Panc1 (cell line): ENCODE measurements around the gene CHD6. TPM values are rescaled to one million over a fixed set of nuclear protein-coding genes. Genes with fewer than 3 reads are reported as not detected.

Experiments
- ATAC-seq: fragments of 200-7000 bp; cut with Tn5 transposase; 2 replicates; pipeline ENCODE4 v1.9.1; 2020; ENCODE audit warnings: mild to moderate bottlenecking, moderate library complexity
- BruUV-seq: library from RNA; stranded (reverse); fragments of 400-500 nt; replicated peaks from 2 replicates; lab custom pipeline; 2021; lab: Mats Ljungman, UMichigan
- CTCF ChIA-PET: fragments of 300-600 bp; sonication (Branson Sonifier 250); formaldehyde crosslinking; loops from one replicate; lab custom pipeline; 2022; ENCODE audit warnings: antibody characterized with exemption; lab: Charles Lee
- POLR2A ChIA-PET: fragments of 300-600 bp; sonication (Branson Sonifier 250); formaldehyde crosslinking; loops from one replicate; lab custom pipeline; 2022; ENCODE audit warnings: antibody characterized with exemption; lab: Charles Lee
- DNase-seq: peaks from one replicate; pipeline ENCODE4 v3.0.0-alpha.2; 2010; ENCODE audit warnings: low read depth, low spot score
- H3K27ac ChIP-seq: 2 replicates; pipeline ENCODE4 v1.5.1; 2011; ENCODE audit warnings: mild to moderate bottlenecking, low read length, inconsistent platforms
- H3K27me3 ChIP-seq: fragments of 200-500 bp; sonication (Bioruptor generic); 2 replicates; pipeline ENCODE4 v1.6.0; 2014; ENCODE audit warnings: low read length, inconsistent platforms; ENCODE audit not compliant: control insufficient read depth, insufficient read depth
- H3K36me3 ChIP-seq: fragments of 200-500 bp; sonication (Bioruptor generic); 2 replicates; pipeline ENCODE4 v1.5.1; 2014; ENCODE audit warnings: inconsistent platforms, mild to moderate bottlenecking, low read length, moderate library complexity; ENCODE audit not compliant: control insufficient read depth, insufficient read depth
- H3K4me1 ChIP-seq: 2 replicates; pipeline ENCODE4 v1.5.1; 2011; ENCODE audit warnings: inconsistent platforms, mild to moderate bottlenecking, low read length, moderate library complexity; ENCODE audit not compliant: control insufficient read depth, insufficient read depth
- H3K4me3 ChIP-seq, 2 experiments: 2 replicates each; pipeline ENCODE4 v1.5.1; 2011 to 2012; ENCODE audit warnings: low read depth in 2 of 2, low read length in 2 of 2, mild to moderate bottlenecking in 2 of 2, inconsistent platforms in 1 of 2, moderate library complexity in 1 of 2
- H3K9me3 ChIP-seq: fragments of 200-500 bp; sonication (Bioruptor generic); 2 replicates; pipeline ENCODE4 v1.5.1; 2014; ENCODE audit warnings: low read depth, mild to moderate bottlenecking, inconsistent platforms, low read length, moderate library complexity; ENCODE audit not compliant: control insufficient read depth, insufficient read depth
- POLR2AphosphoS5 ChIP-seq: IDR thresholded peaks from 2 replicates; pipeline ENCODE4 v1.6.1; 2012; ENCODE audit warnings: mild to moderate bottlenecking, low read depth, low read length, moderate library complexity
- SIN3A ChIP-seq: IDR thresholded peaks from 2 replicates; pipeline ENCODE4 v1.6.1; 2012; ENCODE audit warnings: low read depth, mild to moderate bottlenecking, low read length, moderate library complexity, borderline replicate concordance; ENCODE audit not compliant: insufficient read depth
- TCF7L2 ChIP-seq: IDR thresholded peaks from 2 replicates; pipeline ENCODE4 v1.6.1; 2011; ENCODE audit warnings: mild to moderate bottlenecking, low read depth, low read length, inconsistent platforms
- in situ Hi-C: cut with HindIII; loops from 2 replicates; pipeline ENCODE4 v1.10.0; 2016; ENCODE audit warnings: low sequenced_read_pairs, low pct_unique_long_range_greater_than_20kb
- intact Hi-C: fragments of 100-400 bp; cut with micrococcal nuclease; formaldehyde crosslinking; loops from one replicate; pipeline ENCODE4 v1.10.0; 2022; ENCODE audit not compliant: unreplicated experiment
- total RNA-seq: library from RNA; stranded (reverse); gene quantifications from one replicate; pipeline ENCODE4 v1.2.1, GENCODE V29; 2021; ENCODE audit not compliant: unreplicated experiment
- TF ChIP-seq, protein P1 (sequence below), 2 experiments: IDR thresholded peaks; 2 replicates each; pipeline ENCODE4 v1.6.1; 2011 to 2012; ENCODE audit warnings: low read depth in 2 of 2, control low read depth in 1 of 2, low read length in 1 of 2, mild to moderate bottlenecking in 1 of 2, moderate library complexity in 1 of 2; ENCODE audit not compliant: insufficient read depth in 1 of 2
- TF ChIP-seq, protein P2 (sequence below): fragments of 450-650 bp; IDR thresholded peaks from 2 replicates; pipeline ENCODE4 v1.5.1; 2017; ENCODE audit warnings: mild to moderate bottlenecking

The CHD6 gene
- total RNA-seq, 1 experiment from 2014 or later: 21.3 TPM

DNA sequence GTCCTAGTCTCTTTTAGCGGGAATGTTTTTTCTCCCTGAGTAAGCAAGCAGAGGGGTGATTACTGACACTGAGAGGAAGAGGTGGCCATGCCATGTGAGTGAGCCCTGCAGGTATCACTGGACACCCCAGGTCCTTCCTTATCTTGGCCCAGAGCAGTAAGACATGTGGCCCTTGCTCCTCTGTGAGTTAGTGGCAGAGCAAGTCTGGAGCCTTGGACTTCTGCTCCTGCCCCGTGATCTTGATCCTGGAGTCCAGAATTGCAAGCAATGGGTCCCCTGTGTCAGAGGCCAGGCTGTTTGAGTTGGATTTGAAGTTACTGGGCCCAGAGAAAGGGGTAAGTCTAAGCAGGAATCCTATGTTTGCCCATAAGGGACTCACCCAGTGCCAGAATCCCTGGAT is 159.4 kb downstream of the CHD6 start:
- POLR2A ChIA-PET: no interaction called here
- DNase-seq (no peak), ATAC-seq (no peak)
- no peaks in the 10 kb centered on the region for H3K27me3 ChIP-seq
- intact Hi-C loops: no loop called here
- no peak overlapping the region for H3K27ac ChIP-seq
- TF ChIP-seq, protein P1, sequence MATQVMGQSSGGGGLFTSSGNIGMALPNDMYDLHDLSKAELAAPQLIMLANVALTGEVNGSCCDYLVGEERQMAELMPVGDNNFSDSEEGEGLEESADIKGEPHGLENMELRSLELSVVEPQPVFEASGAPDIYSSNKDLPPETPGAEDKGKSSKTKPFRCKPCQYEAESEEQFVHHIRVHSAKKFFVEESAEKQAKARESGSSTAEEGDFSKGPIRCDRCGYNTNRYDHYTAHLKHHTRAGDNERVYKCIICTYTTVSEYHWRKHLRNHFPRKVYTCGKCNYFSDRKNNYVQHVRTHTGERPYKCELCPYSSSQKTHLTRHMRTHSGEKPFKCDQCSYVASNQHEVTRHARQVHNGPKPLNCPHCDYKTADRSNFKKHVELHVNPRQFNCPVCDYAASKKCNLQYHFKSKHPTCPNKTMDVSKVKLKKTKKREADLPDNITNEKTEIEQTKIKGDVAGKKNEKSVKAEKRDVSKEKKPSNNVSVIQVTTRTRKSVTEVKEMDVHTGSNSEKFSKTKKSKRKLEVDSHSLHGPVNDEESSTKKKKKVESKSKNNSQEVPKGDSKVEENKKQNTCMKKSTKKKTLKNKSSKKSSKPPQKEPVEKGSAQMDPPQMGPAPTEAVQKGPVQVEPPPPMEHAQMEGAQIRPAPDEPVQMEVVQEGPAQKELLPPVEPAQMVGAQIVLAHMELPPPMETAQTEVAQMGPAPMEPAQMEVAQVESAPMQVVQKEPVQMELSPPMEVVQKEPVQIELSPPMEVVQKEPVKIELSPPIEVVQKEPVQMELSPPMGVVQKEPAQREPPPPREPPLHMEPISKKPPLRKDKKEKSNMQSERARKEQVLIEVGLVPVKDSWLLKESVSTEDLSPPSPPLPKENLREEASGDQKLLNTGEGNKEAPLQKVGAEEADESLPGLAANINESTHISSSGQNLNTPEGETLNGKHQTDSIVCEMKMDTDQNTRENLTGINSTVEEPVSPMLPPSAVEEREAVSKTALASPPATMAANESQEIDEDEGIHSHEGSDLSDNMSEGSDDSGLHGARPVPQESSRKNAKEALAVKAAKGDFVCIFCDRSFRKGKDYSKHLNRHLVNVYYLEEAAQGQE (IDR thresholded peaks at IDR 0.05; ENCODE audit: insufficient read depth in 1 of 2, low read depth in 2 of 2, low read length in 1 of 2): no peak
- TF ChIP-seq POLR2AphosphoS5 (no peak), SIN3A (no peak), TCF7L2 (no peak)
- TF ChIP-seq, protein P2, sequence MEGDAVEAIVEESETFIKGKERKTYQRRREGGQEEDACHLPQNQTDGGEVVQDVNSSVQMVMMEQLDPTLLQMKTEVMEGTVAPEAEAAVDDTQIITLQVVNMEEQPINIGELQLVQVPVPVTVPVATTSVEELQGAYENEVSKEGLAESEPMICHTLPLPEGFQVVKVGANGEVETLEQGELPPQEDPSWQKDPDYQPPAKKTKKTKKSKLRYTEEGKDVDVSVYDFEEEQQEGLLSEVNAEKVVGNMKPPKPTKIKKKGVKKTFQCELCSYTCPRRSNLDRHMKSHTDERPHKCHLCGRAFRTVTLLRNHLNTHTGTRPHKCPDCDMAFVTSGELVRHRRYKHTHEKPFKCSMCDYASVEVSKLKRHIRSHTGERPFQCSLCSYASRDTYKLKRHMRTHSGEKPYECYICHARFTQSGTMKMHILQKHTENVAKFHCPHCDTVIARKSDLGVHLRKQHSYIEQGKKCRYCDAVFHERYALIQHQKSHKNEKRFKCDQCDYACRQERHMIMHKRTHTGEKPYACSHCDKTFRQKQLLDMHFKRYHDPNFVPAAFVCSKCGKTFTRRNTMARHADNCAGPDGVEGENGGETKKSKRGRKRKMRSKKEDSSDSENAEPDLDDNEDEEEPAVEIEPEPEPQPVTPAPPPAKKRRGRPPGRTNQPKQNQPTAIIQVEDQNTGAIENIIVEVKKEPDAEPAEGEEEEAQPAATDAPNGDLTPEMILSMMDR: no peak
- peaks cover 2% of the 10 kb centered on the region; the same call in 1 of the 2 replicates for H3K36me3 ChIP-seq
- H3K4me3 ChIP-seq: no peak overlapping the region
- no peaks in the 10 kb centered on the region for H3K9me3 ChIP-seq
- in situ Hi-C loops: no loop called here
- CTCF ChIA-PET: no interaction called here
- BruUV-seq: no TSS peak
- no peaks in the 10 kb centered on the region for H3K4me1 ChIP-seq

DNA sequence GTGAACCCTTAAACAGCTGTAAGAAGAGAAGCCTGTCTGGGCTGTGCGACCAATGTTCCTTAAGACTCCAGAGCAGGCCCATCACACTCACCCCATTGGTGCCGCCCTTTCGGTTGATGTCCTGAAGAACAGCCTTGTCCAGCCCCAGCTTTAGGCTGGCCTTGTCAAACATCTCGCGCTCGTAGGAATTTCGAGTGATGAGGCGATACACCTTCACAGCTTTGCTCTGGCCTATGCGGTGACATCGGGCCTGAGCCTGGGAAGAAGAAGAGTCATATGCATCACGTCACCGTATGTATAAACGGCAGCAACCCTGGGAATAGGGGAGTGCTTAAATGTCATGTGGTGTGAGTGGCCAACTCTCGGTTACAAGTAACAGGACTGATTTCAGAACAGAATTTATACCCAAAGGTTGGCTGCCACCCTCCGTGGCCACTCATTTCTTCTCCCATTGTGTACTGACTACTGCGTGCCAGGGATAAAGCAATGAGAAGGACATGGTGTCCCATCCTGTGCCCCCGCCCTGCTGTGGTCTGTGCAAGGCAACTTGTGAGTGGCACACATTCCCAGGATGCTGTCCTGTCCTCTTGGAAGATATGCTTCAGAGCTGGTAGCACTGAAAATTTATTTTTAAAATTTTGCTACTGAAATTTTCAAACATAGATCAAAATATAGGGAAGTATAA is 160.9 kb downstream of the CHD6 start:
- TF ChIP-seq TCF7L2: no peak
- TF ChIP-seq, protein P1 (IDR thresholded peaks at IDR 0.05; ENCODE audit: insufficient read depth in 1 of 2, low read depth in 2 of 2, low read length in 1 of 2): no peak
- TF ChIP-seq, protein P2: no peak
- no peak for TF ChIP-seq SIN3A
- in situ Hi-C loops: no loop called here
- CTCF ChIA-PET: no interaction called here

More for the DNA sequence above, 160.9 kb downstream of the CHD6 start:
- intact Hi-C loops: no loop called here
- Histone ChIP-seq H3K4me1 (no peaks in the 10 kb centered on the region), H3K4me3 (no peak overlapping the region), H3K27me3 (no peaks in the 10 kb centered on the region), H3K36me3 (peaks cover 2% of the 10 kb centered on the region; the same call in 1 of the 2 replicates), H3K27ac (no peak overlapping the region), H3K9me3 (no peaks in the 10 kb centered on the region)
- ATAC-seq (no peak), DNase-seq (no peak)
- POLR2A ChIA-PET: no interaction called here
- BruUV-seq: no TSS peak
